ENCODE results near the gene ZNF326.

Gene ZNF326

GRCh38 chr1:89957107-89957506 lies 37.8 kb upstream of the ZNF326 start:
- no peak for DNase-seq
- Mint-ChIP-seq H3K36me3 (ENCODE audit: low read depth) (no peaks in the 10 kb centered on the region), H3K9me3 (no peaks in the 10 kb centered on the region), H3K27me3 (no peaks in the 10 kb centered on the region), H3K4me3 (no peak overlapping the region), H3K4me1 (ENCODE audit: low read depth) (peaks cover 41% of the 10 kb centered on the region), H3K27ac (no peak overlapping the region)

GRCh38 chr1:89958851-89959654 lies 35.9 kb upstream of the ZNF326 start:
- H3K4me1 Mint-ChIP-seq (ENCODE audit: low read depth): peaks cover 30% of the 10 kb centered on the region
- no peak overlapping the region for H3K4me3 Mint-ChIP-seq
- no peak overlapping the region for H3K27ac Mint-ChIP-seq
- H3K27me3 Mint-ChIP-seq: no peaks in the 10 kb centered on the region
- DNase-seq: no peak
- H3K9me3 Mint-ChIP-seq: no peaks in the 10 kb centered on the region
- no peaks in the 10 kb centered on the region for H3K36me3 Mint-ChIP-seq (ENCODE audit: low read depth)

GRCh38 chr1:89959719-89960118 lies 35.2 kb upstream of the ZNF326 start:
- no peak overlapping the region for H3K4me3 Mint-ChIP-seq
- peaks cover 30% of the 10 kb centered on the region for H3K4me1 Mint-ChIP-seq (ENCODE audit: low read depth)
- no peaks in the 10 kb centered on the region for H3K36me3 Mint-ChIP-seq (ENCODE audit: low read depth)
- H3K27ac Mint-ChIP-seq: no peak overlapping the region
- H3K27me3 Mint-ChIP-seq: no peaks in the 10 kb centered on the region
- DNase-seq: no peak
- no peaks in the 10 kb centered on the region for H3K9me3 Mint-ChIP-seq

- DNase-seq: no peak
- H3K36me3 Mint-ChIP-seq (ENCODE audit: low read depth): no peaks in the 10 kb centered on the region
- H3K4me1 Mint-ChIP-seq (ENCODE audit: low read depth): peaks cover 30% of the 10 kb centered on the region
- H3K4me3 Mint-ChIP-seq: no peak overlapping the region
- H3K27me3 Mint-ChIP-seq: peaks cover 3% of the 10 kb centered on the region
- H3K27ac Mint-ChIP-seq: no peak overlapping the region
- H3K9me3 Mint-ChIP-seq: no peaks in the 10 kb centered on the region
Measured at GRCh38 chr1:89962024-89962741, 32.7 kb upstream of the ZNF326 start.

- peaks cover 3% of the 10 kb centered on the region for H3K27me3 Mint-ChIP-seq
- H3K9me3 Mint-ChIP-seq: no peaks in the 10 kb centered on the region
- DNase-seq: no peak
- no peaks in the 10 kb centered on the region for H3K36me3 Mint-ChIP-seq (ENCODE audit: low read depth)
- no peak overlapping the region for H3K27ac Mint-ChIP-seq
- H3K4me1 Mint-ChIP-seq (ENCODE audit: low read depth): peaks cover 27% of the 10 kb centered on the region
- H3K4me3 Mint-ChIP-seq: no peak overlapping the region
Measured at GRCh38 chr1:89962742-89963075, 32.2 kb upstream of the ZNF326 start.

- H3K27me3 Mint-ChIP-seq: peaks cover 3% of the 10 kb centered on the region
- H3K4me3 Mint-ChIP-seq: no peak overlapping the region
- H3K9me3 Mint-ChIP-seq: no peaks in the 10 kb centered on the region
- H3K36me3 Mint-ChIP-seq (ENCODE audit: low read depth): no peaks in the 10 kb centered on the region
- peaks cover 11% of the 10 kb centered on the region for H3K4me1 Mint-ChIP-seq (ENCODE audit: low read depth)
- no peak overlapping the region for H3K27ac Mint-ChIP-seq
- no peak for DNase-seq
Measured at GRCh38 chr1:89965193-89965768, 29.6 kb upstream of the ZNF326 start.

GRCh38 chr1:89966656-89967055 lies 28.3 kb upstream of the ZNF326 start:
- Mint-ChIP-seq H3K9me3 (no peaks in the 10 kb centered on the region), H3K36me3 (ENCODE audit: low read depth) (no peaks in the 10 kb centered on the region), H3K27ac (no peak overlapping the region), H3K4me3 (no peak overlapping the region), H3K27me3 (peaks cover 3% of the 10 kb centered on the region), H3K4me1 (ENCODE audit: low read depth) (peaks cover 11% of the 10 kb centered on the region)
- no peak for DNase-seq

GRCh38 chr1:89971600-89971999 lies 23.3 kb upstream of the ZNF326 start:
- Mint-ChIP-seq H3K36me3 (ENCODE audit: low read depth) (no peaks in the 10 kb centered on the region), H3K9me3 (no peaks in the 10 kb centered on the region), H3K4me3 (no peak overlapping the region), H3K27me3 (peaks cover under 1% of the 10 kb centered on the region), H3K27ac (no peak overlapping the region), H3K4me1 (ENCODE audit: low read depth) (peaks cover 5% of the 10 kb centered on the region)
- no peak for DNase-seq

- Mint-ChIP-seq H3K27ac (no peak overlapping the region), H3K9me3 (no peaks in the 10 kb centered on the region), H3K4me1 (ENCODE audit: low read depth) (peaks cover 2% of the 10 kb centered on the region), H3K27me3 (no peaks in the 10 kb centered on the region), H3K36me3 (ENCODE audit: low read depth) (no peaks in the 10 kb centered on the region), H3K4me3 (no peak overlapping the region)
- no peak for DNase-seq
Measured at GRCh38 chr1:89972024-89972423, 22.9 kb upstream of the ZNF326 start.

- Mint-ChIP-seq H3K9me3 (no peaks in the 10 kb centered on the region), H3K27ac (no peak overlapping the region), H3K4me1 (ENCODE audit: low read depth) (peaks cover 2% of the 10 kb centered on the region), H3K36me3 (ENCODE audit: low read depth) (no peaks in the 10 kb centered on the region), H3K27me3 (no peaks in the 10 kb centered on the region), H3K4me3 (no peak overlapping the region)
- DNase-seq: no peak
Measured at GRCh38 chr1:89973471-89974127, 21.3 kb upstream of the ZNF326 start.

- Mint-ChIP-seq H3K9me3 (no peaks in the 10 kb centered on the region), H3K27ac (no peak overlapping the region), H3K27me3 (no peaks in the 10 kb centered on the region), H3K4me3 (no peak overlapping the region), H3K4me1 (ENCODE audit: low read depth) (peaks cover 2% of the 10 kb centered on the region), H3K36me3 (ENCODE audit: low read depth) (no peaks in the 10 kb centered on the region)
- no peak for DNase-seq
Measured at GRCh38 chr1:89974256-89974655, 20.7 kb upstream of the ZNF326 start.

- Mint-ChIP-seq H3K27me3 (no peaks in the 10 kb centered on the region), H3K4me1 (ENCODE audit: low read depth) (peaks cover 2% of the 10 kb centered on the region), H3K36me3 (ENCODE audit: low read depth) (no peaks in the 10 kb centered on the region), H3K4me3 (no peak overlapping the region), H3K9me3 (no peaks in the 10 kb centered on the region), H3K27ac (no peak overlapping the region)
- DNase-seq: no peak
Measured at GRCh38 chr1:89974696-89975470, 20.0 kb upstream of the ZNF326 start.

- Mint-ChIP-seq H3K9me3 (no peaks in the 10 kb centered on the region), H3K27me3 (no peaks in the 10 kb centered on the region), H3K4me1 (ENCODE audit: low read depth) (peaks cover 2% of the 10 kb centered on the region), H3K36me3 (ENCODE audit: low read depth) (no peaks in the 10 kb centered on the region), H3K27ac (no peak overlapping the region), H3K4me3 (no peak overlapping the region)
- no peak for DNase-seq
Measured at GRCh38 chr1:89975540-89976125, 19.3 kb upstream of the ZNF326 start.

- Mint-ChIP-seq H3K4me1 (ENCODE audit: low read depth) (peaks cover 2% of the 10 kb centered on the region), H3K27me3 (no peaks in the 10 kb centered on the region), H3K9me3 (no peaks in the 10 kb centered on the region), H3K36me3 (ENCODE audit: low read depth) (no peaks in the 10 kb centered on the region), H3K4me3 (no peak overlapping the region), H3K27ac (no peak overlapping the region)
- DNase-seq: no peak
Measured at GRCh38 chr1:89978755-89979154, 16.2 kb upstream of the ZNF326 start.
